A549 (cell line): ENCODE measurements around the gene BBS9.

Experiments used
- CEBPB ChIP-seq, 2 experiments: fragments of >200 bp in 1 of 2; sonication (Bioruptor Twin) in 1 of 2; formaldehyde crosslinking in 1 of 2; IDR thresholded peaks; 2 replicates each; pipeline ENCODE4 v1.6.1; 2012 to 2016
- CTCF ChIP-seq: fragments of >200 bp; sonication (Bioruptor Twin); formaldehyde crosslinking; IDR thresholded peaks from 3 replicates; pipeline ENCODE4 v1.5.1; 2016
- MAZ ChIP-seq: fragments of 150-350 bp; IDR thresholded peaks from 2 replicates; pipeline ENCODE4 v1.6.1; 2014; ENCODE audit warnings: antibody characterized with exemption, low read depth, low read length, borderline replicate concordance
- POLR2A ChIP-seq: IDR thresholded peaks from 2 replicates; pipeline ENCODE4 v1.6.1; 2012; ENCODE audit warnings: mild to moderate bottlenecking, low read length
- USF2 ChIP-seq: fragments of 450-650 bp; IDR thresholded peaks from 2 replicates; pipeline ENCODE4 v1.6.1; 2014; ENCODE audit warnings: antibody characterized with exemption
- TF ChIP-seq, protein P1 (sequence below): fragments of 200-600 bp; sonication (generic); IDR thresholded peaks from 2 replicates; pipeline ENCODE4 v1.6.1; 2016; ENCODE audit warnings: antibody characterized with exemption, mild to moderate bottlenecking, moderate library complexity

GRCh38 chr7:33463131-33463530 is 333.8 kb downstream of the BBS9 start:
- no peak for TF ChIP-seq CTCF
- no peak for TF ChIP-seq USF2
- no peak for TF ChIP-seq CEBPB (IDR thresholded peaks at IDR 0.05)
- TF ChIP-seq POLR2A: no peak
- TF ChIP-seq, protein P1, sequence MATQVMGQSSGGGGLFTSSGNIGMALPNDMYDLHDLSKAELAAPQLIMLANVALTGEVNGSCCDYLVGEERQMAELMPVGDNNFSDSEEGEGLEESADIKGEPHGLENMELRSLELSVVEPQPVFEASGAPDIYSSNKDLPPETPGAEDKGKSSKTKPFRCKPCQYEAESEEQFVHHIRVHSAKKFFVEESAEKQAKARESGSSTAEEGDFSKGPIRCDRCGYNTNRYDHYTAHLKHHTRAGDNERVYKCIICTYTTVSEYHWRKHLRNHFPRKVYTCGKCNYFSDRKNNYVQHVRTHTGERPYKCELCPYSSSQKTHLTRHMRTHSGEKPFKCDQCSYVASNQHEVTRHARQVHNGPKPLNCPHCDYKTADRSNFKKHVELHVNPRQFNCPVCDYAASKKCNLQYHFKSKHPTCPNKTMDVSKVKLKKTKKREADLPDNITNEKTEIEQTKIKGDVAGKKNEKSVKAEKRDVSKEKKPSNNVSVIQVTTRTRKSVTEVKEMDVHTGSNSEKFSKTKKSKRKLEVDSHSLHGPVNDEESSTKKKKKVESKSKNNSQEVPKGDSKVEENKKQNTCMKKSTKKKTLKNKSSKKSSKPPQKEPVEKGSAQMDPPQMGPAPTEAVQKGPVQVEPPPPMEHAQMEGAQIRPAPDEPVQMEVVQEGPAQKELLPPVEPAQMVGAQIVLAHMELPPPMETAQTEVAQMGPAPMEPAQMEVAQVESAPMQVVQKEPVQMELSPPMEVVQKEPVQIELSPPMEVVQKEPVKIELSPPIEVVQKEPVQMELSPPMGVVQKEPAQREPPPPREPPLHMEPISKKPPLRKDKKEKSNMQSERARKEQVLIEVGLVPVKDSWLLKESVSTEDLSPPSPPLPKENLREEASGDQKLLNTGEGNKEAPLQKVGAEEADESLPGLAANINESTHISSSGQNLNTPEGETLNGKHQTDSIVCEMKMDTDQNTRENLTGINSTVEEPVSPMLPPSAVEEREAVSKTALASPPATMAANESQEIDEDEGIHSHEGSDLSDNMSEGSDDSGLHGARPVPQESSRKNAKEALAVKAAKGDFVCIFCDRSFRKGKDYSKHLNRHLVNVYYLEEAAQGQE: no peak
- no peak for TF ChIP-seq MAZ
